GM12892 (cell line): ENCODE results near the gene CLDN3.

Experiments
- POLR2A ChIP-seq: IDR thresholded peaks from 2 replicates; pipeline ENCODE4 v1.6.1; 2011; ENCODE audit warnings: low read depth, low read length, control low read depth
- POLR2AphosphoS5 ChIP-seq: IDR thresholded peaks from 2 replicates; pipeline ENCODE4 v1.6.1; 2011; ENCODE audit warnings: low read depth, low read length, control low read depth

DNA sequence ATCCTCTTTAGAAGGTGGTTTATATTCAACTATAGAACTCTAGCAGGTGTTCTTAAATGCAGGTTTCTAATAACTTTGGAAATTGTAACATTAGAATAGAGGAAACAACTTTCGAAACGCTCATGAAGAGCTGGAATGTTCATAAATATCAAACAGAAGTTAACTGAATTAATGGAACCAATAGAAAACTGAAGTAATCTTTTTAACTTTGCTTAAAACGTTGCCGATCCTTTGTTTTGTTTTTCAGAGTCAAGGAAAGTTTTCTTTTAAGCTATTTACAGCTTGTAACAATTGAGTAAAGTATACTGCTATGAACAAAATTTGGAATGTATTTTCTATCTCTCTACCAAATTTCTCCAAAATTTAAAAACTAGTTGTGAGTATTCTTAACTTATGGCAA is 19.0 kb upstream of the CLDN3 start:
- no peak for TF ChIP-seq POLR2A
- no peak for TF ChIP-seq POLR2AphosphoS5
